ENCODE measurements around the gene CLDN15.

CLDN15 gene

GRCh38 chr7:101244375-101245146 lies 7.0 kb upstream of the CLDN15 start, which contains the start of gene FIS1:
TSS of gene FIS1 (minus strand) at chr7:101245081. CDS start at chr7:101245004, 77 bp downstream.
- DNase-seq (ENCODE audit: low spot score): peak; percentile 89

DNA sequence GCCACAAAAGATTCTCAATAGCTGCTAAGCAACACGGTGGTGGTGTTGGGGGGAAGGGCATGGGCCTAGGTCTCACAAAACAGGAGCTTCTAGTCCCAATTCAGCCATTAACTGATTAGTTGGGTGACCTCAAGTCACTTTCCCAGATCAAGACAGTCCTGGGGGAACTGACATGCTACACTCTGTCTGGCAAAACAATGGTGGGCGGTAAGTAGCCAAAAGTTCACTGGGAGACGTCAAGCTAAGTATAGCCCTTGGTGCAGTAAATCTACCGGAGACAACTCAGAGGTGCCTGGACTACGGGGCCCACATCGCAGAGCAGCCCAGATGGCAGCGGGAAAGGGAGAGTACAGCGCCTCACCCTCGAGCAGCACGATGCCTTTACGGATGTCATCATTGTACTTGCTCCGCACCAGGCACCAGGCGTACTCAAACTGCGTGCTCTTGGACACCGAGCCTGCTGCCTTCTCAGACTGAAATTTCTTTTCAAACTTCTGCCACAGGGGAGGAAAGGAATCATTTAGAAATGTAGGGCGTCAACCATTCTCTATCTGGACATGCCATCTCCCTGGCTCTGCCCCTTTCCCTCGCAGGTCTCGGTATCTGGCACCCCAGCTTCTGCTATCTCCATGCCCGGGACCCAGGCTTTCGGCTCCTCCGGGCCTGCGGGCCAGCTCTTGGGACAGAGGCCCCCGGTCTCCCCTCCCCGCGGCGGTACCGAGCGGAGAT lies 6.2 kb upstream of the CLDN15 start:
- peak; percentile 36 for DNase-seq (ENCODE audit: low spot score)

DNA sequence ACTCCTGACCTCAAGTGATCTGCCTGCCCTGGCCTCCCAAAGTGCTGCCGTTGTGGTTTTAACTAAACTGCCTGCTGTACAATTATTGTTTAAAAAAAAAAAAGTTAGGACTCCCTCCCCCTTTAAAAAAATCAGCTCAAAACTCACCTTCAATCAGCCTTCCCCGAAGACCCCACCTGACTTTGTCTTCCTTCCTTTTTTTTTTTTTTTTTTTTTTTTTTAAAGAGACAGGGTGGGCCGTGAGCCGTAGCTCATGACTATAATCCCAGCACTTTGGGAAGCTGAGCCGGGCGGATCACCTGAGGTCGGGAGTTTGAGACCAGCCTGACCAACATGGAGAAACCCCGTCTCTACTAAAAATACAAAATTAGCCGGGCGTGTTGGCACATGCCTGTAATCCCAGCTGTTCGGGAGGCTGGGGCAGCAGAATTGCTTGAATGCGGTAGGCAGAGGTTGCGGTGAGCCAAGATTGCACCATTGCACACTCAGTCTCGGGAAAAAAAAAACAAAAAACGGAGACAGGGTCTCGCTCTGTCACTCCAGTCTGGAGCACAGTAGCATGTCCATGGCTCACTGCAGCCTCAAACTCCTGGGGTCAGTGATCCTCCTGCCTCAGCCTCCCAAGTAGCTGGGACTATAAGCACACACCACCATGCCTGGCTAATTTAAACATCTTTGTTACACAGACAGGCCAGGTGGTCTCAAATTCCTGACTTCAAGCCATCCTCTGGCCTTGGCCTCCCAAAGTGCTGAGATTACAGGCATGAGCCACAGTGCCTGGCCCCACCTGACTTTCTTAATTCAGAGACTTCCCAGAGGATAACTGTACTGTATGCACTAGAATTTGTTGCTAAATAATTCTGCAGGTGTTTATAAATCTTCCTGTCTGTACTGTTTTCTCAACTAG lies 4.1 kb upstream of the CLDN15 start:
- no peak for DNase-seq (ENCODE audit: low spot score)

- DNase-seq (ENCODE audit: low spot score): no peak
Observed at GRCh38 chr7:101241015-101241363, 3.4 kb upstream of the CLDN15 start.

- DNase-seq (ENCODE audit: low spot score): no peak
Observed at GRCh38 chr7:101240226-101241014, 2.8 kb upstream of the CLDN15 start.

GRCh38 chr7:101239951-101240220 lies 2.3 kb upstream of the CLDN15 start:
- DNase-seq (ENCODE audit: low spot score): no peak

GRCh38 chr7:101239191-101239950 lies 1.8 kb upstream of the CLDN15 start:
- DNase-seq (ENCODE audit: low spot score): no peak

DNA sequence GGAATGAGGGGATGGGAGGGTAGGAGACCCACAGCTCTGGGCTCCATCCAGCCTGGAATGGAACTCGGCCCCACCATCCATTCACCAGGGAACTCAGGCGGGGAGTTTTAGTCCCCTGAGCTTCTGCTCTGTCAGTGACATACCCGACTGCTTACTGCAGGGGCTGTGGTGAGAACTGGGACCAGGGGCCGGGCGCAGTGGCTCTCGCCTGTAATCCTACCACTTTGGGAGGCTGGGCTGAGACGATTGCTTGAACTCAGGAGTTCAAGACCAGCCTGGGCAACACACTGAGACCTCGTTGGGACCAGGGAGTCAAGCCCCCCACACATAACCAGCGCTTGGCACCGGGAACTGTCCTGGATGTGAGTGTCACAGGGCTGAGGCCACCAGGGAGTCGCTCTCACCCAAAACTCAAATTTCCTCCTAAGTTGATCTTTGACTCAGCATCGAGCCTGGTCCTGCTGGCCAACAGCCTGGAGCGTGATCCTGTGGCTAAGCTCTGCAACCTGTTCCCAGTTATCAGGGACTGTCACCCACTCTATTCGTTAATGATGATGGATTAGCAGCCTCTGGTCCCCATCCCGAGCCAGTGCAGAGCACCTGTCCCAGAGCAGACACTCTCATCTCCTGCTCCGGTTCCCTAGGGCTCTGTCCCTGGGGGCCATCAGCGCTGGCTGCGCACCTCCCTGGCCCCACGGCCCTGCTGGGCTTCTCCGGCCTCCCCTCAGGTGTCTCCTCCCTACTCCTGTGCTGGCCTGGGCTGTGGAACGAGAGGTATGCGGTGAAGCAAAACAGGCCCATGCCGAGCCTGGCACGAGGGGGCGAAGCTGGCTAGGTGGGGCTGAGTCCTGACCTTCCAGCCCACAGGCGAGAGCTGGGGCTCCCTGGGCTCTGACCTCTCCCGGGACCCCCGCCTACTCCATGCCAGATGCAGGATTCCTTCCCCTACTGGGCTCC lies 902 bp upstream of the CLDN15 start:
- DNase-seq (ENCODE audit: low spot score): peak; percentile 29

DNA sequence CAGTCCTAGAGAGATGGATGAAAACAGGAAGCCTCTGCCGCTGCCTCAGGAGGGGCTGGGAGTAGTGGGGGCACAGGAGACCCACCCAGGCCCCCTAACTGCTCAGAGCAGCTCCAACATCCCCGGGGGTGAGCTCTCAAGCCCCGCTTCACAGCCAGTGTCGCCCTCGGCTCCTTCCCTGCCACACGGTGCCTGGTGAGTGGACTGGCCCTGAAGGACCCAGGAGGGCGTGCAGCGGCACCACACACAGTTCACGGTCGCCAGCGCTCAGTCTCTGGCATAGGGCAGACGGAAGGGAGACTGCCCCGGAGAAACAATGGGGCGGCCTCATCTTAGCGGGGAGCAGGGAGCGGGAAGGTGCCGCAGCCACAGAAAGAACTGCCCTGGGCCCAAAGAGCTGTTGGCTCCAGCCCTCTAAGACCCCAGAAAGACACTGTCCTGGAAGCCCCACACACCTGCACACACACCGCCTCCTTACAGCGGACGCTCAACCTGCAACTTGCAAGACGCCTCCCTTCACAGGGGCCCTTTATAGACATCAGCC lies 1.2 kb downstream of the CLDN15 start:
- DNase-seq (ENCODE audit: low spot score): peak; percentile 20

DNA sequence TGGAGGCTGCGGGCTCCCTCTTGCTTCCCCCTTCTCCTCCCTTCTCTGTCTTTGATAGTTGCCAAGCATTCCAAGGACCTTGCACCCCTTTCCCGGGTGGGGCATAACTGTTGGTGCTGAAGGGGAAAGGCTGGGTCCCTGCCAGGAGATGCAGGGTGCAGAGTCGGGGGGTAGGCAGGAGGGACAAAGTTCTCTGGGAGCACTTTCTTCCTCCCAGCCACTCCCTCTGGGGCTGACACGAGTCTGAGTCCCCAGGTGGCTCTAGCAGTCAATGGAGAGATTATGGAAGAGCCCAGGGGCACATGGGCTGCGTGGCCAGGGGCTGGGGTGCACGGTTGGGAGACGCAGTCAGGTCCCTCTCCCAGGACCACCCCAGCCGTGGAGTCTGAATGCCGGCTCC lies 2.1 kb downstream of the CLDN15 start:
- DNase-seq (ENCODE audit: low spot score): peak; percentile 27

DNA sequence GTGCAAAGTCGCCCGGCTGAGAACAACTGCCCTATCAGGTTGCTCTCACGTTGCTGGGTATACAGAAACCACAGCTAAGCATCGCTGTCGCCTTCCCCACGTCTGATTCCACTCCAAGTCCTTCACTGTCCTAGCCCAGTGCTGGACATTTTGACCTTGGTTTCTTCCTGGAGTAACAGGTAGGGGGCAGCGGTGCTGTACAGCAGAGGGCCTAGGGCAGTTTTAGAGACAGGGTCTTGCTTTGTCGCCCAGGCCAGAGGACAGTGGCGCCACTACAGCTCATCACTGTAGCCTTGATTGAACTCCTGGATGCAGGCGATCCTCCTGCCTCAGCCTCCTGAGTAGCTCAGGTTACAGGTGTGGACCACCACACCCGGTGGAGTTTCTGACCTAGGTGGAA lies 2.6 kb downstream of the CLDN15 start:
- peak; percentile 34 for DNase-seq (ENCODE audit: low spot score)

DNA sequence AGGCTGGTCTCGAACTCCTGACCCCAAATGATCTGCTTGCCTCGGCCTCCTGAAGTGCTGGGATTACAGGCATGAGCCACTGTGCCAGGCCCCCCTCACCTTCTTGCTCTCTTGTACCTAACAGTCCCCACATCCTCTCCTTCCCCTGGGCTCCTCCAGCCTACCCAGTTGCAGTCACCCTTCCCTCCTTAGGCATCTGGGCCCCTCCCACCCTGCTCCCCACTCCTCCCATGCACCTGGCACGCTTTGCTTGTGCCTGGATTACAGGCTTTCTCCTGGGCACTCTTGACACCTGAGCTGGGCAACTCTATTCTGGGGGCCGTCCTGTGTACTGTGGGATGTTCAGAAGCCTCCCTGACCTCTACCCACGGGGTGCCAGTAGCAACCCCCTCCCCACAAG lies 3.0 kb downstream of the CLDN15 start:
- peak; percentile 27 for DNase-seq (ENCODE audit: low spot score)

DNA sequence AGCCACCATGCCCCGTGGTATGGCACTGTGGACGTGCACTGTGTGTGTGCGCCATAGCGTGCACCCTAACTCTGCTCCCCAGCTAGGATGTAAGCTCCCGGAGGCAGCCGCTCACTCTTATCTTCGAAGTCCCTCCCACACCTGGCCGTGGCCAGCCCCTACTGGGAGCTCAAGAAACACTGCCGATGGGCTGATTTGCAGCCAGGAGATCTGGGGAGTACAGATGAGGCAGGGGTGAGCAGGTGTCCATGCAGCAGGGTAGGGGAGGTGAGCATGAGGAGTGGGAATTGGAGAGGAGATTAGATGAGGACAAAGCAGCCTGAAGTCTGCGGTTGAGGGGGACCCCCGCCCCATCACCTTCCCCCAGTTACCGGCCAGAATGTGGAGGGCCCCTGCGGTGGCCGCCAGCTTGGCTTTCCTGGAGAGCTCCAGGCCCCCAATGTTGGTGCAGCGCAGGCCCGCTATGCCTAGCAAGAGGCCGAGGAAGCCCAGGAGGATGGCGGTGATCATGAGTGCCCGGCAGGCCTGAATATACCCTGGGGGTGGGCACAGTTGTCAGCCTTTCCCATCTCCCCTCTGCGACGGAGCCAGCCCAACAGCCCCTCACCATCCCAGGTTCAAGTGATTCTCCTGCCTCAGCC lies 3.6 kb downstream of the CLDN15 start:
- peak; percentile 24 for DNase-seq (ENCODE audit: low spot score)

- peak; percentile 44 for DNase-seq (ENCODE audit: low spot score)
Observed at GRCh38 chr7:101232141-101232850, 5.3 kb downstream of the CLDN15 start.

- no peak for DNase-seq (ENCODE audit: low spot score)
Observed at GRCh38 chr7:101231644-101232043, 6.0 kb downstream of the CLDN15 start.

- DNase-seq (ENCODE audit: low spot score): no peak
Observed at GRCh38 chr7:101226721-101227120, 10.9 kb downstream of the CLDN15 start.

- no peak for DNase-seq (ENCODE audit: low spot score)
Observed at GRCh38 chr7:101225650-101226049, 12.0 kb downstream of the CLDN15 start.

DNA sequence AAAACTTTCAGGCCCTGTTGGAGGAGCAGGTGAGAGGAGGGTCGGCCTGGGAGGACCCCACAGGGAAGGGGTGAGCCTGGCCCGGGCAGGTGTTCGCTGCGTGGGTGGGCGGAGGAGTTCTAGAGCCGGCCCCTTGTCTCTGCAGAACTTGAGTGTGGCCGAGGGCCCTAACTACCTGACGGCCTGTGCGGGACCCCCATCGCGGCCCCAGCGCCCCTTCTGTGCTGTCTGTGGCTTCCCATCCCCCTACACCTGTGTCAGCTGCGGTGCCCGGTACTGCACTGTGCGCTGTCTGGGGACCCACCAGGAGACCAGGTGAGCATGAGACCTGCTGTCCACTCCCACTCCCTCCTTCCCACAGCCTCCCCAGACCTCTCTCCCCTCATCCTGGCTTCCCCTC lies 14.1 kb downstream of the CLDN15 start:
- DNase-seq (ENCODE audit: low spot score): no peak
